DMS153 treated with DMSO at 0.1 percent for 48 hours (cell line): Measurements from ENCODE around the gene PTPN14.

Source experiments
- DNase-seq: peaks from one replicate; lab custom pipeline; 2025; ENCODE audit not compliant: unreplicated experiment; lab: John Stamatoyannopoulos, UW

Gene PTPN14

DNA sequence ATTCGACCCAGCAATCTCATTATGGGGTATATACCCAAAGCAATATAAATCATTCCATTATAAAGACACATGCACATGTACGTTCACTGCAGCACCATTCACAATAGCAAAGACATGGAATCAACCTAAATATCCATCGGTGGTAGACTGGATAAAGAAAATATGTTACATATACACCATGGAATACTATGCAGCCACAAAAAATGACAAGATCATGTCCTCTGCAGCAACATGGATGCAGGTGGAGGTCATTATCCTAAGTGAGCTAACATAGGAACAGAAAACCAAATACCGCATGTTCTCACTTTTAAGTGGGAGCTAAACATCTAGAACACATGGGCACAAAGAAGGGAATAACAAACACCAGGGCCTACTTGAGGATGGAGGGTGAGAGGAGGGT is 115.5 kb downstream of the PTPN14 start:
- DNase-seq: no peak

- DNase-seq: no peak
Measured at GRCh38 chr1:214432245-214432644, 119.2 kb downstream of the PTPN14 start.

- no peak for DNase-seq
Measured at GRCh38 chr1:214429951-214430770, 121.2 kb downstream of the PTPN14 start.

DNA sequence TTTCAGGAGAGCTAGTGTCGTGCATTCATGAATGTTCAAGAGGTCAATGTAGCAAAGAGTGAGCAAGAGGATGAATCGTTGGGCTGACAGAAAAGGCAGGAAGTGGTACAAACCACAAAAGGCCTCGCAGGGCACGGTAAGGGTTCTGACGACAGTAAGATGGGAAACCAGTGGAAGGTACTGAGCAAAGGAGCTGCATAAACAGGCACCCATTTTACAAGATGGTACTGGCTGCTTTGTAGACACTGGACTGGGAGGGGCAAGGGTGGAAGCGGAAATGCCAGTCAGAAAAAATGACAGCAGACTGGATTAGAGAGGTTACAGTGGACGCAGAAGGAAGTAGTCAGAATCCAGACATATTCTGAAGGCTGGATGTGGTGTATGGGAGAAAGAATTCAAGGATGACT is 123.5 kb downstream of the PTPN14 start:
- peak; percentile 97 for DNase-seq

- DNase-seq: no peak
Measured at GRCh38 chr1:214426426-214426812, 125.0 kb downstream of the PTPN14 start.

DNA sequence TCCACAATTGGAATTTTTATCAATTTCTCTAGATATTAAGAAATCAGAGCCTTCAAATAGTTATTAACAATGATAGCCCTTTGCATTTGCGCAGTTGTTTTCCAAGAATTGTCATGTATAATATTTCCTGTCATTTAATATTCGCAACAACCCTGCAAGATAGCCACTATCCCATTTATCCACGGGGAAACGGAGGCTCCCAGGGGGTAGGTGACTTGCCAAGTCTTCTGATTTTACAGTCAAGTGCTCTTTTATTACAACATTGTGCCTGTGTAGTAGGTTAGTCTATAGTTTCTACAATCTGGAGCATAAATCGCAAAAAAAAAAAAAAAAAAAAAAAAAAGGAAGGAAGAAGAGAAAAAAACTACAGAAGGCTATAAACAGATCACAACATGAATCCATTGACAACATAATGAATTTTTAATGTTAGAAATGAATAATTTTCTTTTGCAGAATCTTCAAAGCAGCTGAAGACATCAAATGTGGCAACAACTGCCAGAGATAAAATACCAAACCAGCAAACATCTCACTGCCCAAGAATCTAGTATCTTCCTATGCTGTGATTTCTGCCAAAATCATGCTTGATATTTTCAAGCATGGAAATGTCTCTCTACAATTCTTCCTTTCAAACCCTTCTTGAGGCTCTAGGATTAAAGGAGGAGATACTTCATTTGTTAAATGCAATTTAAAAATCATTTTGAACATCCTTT is 125.5 kb downstream of the PTPN14 start:
- DNase-seq: no peak

GRCh38 chr1:214425101-214425500 is 126.3 kb downstream of the PTPN14 start:
- no peak for DNase-seq

- DNase-seq: no peak
Measured at GRCh38 chr1:214423045-214423444, 128.4 kb downstream of the PTPN14 start.

DNA sequence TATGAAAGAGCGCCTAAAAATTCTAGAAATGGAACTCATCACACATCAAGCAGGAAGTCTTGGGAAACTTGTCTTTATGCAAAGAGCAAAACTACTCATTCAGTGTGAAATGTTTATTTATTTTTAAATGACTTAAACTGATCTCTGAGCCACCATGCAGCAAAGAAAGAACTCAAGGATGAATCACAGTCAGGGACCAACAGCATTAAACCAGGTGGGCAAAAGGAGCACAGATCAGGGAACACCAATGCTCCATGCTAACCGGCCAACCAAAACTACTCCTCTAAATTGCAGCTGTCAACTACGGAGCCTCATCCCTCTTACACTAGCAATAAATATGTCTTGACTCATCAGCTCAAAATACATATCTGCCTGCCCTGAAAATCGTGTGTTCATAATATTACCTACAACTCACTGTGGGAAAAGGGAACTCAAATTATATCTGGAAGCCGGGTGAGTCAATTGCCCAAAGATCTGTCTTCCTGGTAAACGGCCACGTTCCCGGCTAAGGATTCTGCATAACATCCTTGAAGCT is 129.2 kb downstream of the PTPN14 start:
- DNase-seq: no peak

- DNase-seq: no peak
Measured at GRCh38 chr1:214420833-214421232, 130.6 kb downstream of the PTPN14 start.

GRCh38 chr1:214420341-214420740 is 131.1 kb downstream of the PTPN14 start:
- no peak for DNase-seq

DNA sequence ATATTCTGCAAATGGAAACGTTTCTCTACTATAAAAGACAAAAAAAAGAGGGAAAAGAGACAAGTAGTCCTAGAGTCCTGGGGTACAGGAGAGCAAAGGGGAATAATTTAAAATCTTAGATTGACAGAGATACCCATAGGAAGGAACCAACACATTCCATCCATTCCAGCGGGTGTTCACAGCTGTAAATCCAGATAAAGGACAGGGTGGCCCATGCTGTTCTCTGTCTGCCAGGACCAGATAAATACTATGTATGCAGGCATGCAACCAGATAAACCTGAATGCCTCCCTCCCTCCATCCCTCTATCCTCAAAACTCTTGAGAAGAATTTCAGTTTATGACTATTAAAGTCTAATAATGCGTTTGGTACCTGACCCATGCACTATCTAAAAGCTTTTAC is 131.8 kb downstream of the PTPN14 start:
- DNase-seq: no peak

DNA sequence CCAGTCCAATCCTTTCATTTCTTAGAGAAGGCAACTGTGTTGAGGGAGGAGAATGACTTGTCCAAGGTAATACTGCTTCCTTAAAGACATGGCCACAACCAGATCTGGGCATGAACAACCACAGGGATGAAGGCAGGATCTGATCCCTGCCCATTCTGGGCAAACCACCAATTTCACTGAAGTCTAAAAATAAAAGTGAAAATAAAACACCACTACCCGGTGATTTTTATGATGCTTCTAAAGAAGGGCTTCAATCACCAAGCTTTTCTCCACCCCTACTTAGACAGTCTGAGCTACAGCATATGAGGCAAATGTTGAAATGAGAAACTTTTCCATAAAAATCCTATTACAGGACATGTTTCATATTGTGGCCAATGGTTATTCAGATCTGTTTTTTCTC is 133.0 kb downstream of the PTPN14 start:
- no peak for DNase-seq

DNA sequence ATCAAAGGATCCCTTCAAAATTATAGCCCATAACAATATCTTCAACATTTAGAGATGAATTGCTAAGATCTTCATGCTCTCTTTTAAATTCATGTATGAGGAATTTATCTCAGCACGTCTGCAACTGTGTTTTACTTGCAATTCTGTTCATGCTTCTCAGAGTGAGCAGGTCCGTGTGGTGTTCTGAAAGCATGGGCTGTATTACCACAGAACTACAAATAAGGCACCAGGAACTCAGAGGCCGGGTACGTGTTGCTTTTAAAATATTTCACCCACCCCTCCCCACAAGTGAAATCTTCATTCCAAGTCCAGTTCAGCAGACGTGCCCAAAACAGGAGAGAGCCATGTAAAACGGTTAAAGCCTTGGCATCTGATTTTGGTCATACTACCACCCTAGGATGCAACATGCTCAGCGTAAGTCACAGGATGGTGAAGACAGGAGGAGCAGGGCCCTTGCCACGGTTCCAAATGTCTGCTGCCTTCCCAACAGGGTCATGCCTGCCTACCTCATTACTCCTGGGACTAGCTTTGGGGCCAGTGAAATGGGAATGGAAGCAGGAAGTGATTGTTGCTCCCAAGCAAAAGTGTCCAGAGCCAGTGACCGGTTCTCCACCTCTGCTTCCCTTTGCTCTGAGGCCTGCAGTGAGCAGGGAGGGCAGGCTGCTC is 133.7 kb downstream of the PTPN14 start:
- DNase-seq: no peak

GRCh38 chr1:214416858-214417257 is 134.5 kb downstream of the PTPN14 start:
- no peak for DNase-seq

- DNase-seq: no peak
Measured at GRCh38 chr1:214416417-214416816, 135.0 kb downstream of the PTPN14 start.

GRCh38 chr1:214415131-214415530 is 136.3 kb downstream of the PTPN14 start:
- DNase-seq: no peak

DNA sequence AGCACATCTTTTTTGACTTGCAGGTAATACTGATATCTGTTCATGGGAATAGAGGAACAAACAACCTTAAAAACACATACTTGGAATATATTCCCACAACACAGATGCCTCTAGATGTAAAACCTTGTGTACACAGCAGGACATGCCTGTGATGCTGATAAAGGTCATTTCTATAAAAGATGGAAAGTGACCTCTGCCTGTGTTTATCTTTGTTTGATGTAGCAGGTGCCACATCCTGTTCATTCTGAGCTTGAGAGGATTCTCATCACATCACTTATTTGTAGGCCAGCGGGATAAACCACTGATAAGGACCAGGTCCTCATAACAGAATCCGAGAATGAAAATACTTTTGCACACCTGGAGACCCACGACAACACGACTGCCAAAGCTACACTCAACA is 136.7 kb downstream of the PTPN14 start:
- no peak for DNase-seq

DNA sequence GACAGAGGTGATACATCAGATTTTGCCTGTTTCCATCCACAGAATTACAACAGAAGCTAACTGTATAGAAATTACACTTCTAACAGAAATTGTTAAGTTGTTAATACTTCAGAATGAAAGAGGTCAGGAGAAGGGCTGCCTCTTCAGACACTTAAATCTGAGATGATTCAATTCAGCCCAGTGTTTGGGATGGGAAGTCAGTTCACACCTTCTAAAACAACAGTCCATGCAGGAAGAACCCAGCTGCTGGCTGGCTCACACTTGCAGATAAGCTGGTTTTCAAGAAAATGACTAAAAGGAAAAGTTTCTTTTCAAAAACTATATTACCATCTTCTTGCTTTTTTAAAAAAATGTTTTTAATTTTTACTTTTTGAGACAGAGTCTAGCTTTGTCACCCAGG is 138.1 kb downstream of the PTPN14 start:
- no peak for DNase-seq

DNA sequence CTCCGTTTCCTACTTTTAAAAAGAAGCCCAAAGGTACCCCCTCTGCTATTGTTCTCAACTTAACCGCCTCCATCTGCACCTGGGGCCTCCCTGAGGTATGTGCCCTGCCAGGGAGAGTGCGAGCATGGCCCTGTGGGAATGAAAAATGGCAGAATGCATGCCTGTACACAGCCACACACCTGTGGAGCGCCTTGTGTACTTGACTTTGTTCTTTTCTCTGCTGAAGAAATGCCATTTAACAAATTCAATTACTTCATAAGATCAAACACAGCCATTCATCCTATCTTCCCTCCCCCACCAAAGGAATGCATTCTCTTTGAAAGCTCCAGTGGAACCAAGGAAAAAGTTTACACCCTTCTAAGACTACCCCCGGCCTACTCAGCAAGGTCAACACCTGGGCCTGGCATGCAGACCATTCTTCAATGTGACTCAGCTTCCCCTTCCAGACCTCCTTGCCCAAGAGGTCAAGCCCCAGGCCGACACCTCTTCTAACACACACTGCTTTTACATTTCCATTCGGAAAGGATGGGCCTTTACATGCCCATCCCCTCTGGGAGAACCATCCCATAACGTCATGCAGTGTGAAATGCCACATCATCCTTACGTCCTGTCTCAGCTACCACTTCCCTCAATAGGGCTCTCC is 146.7 kb downstream of the PTPN14 start:
- DNase-seq: no peak

GRCh38 chr1:214404154-214404553 is 147.2 kb downstream of the PTPN14 start:
- DNase-seq: no peak
